ENCODE data around the gene GSX2. TPM values are rescaled to one million over a fixed set of nuclear protein-coding genes. Genes with fewer than 3 reads are reported as not detected.

Gene GSX2
- total RNA-seq, result not detected in 2 replicates

DNA sequence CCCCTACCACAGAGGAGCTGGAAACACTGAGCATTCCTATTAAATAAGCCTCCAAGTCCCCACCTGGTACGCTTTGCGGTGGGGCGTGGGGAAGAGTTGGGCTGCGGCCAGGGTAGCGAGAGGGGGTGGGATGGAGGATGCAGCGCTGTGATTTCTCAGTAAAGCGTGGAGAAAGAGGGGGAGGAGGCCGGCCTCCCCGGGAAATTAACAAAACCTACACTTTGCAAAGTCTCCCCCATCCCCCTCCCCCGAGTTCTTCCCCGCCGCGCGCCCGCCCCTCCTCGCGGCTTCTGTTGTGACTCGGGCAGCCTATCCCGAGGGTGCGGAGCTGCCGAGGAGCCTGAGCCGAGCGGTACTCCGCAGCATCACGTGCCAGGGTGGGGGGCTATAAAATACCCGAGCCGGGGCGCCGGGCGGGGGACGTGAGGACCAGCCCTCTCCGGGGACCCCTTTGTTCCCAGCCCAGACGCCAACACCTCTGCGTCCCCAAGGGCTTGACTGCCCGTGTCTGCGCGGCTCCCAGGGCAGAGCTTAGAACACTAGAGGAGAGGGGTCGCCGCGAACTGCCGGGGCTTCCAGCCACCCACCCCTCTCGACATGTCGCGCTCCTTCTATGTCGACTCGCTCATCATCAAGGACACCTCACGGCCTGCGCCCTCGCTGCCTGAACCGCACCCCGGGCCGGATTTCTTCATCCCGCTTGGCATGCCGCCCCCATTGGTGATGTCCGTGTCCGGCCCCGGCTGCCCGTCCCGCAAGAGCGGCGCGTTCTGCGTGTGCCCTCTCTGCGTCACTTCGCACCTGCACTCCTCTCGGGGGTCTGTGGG is at the start of gene GSX2:
Gene GSX2, plus strand, starts transcription at position 416 of the 827 bp plus-strand sequence. Its CDS starts 182 bp downstream, at position 598.

DNA sequence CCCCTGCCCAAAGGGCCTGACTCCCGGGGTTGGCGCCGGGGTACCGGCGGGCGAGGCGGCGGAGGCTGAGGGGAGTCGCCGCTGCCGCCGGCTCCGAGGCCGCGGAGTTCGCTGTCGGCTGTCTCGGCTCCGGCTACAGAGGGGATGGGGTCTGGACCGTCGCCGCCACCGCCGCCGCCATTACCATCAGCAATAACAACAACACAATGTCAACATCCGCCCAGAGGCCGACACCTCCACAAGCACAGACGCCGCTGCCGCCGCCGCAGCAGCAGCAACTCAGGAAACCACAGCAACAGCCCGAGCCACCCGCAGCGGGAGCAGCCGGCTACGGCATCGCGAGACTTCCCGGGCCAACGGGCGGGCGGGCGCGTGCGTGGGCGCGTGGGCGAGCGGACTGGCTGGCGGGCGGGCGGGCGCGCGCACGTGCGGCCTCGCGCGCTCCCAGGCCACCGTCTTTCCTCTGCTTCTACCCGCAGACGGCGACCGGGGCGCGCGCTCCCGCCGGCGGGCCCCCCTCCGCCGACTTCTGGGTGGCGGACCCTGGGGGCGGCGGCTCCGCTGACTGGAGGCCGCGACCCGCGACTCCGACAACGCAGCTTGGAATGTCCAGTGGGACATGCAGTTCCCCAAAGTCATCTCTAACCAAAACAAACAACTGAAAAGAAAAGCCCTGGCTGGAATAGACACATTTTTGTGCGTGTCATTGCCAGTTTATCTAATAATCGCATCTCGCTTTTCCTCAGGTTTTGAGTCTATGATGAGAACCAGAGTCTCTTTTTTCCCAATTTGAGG is 35.4 kb upstream of the GSX2 start, which contains the start of gene CHIC2:
Gene CHIC2, minus strand, starts transcription at position 289 of the 795 bp plus-strand sequence. CDS start 305 bp downstream, outside the sequence.

Other genes with a start within 250 kb of the GSX2 start
- gene CHIC2, start 35.6 kb upstream of the GSX2 start, total RNA-seq, result 37.8 and 61.8 TPM in 2 replicates
- 254 and 341 TPM in 2 replicates for gene PDGFRA, start 129.1 kb downstream of the GSX2 start, total RNA-seq

Measured in pericardium fibroblast (primary cell).